K562 (cell line): Measurements from ENCODE around the gene BCAM. TPM values are rescaled to one million over a fixed set of nuclear protein-coding genes. Genes with fewer than 3 reads are reported as not detected.

Experiments
- EP400 ChIP-seq: fragments of 450-650 bp; IDR thresholded peaks from 2 replicates; pipeline ENCODE4 v1.6.1; 2017; ENCODE audit warnings: antibody characterized with exemption, mild to moderate bottlenecking, moderate library complexity
- IRF1 ChIP-seq: sonication (generic); formaldehyde crosslinking; IDR thresholded peaks from 2 replicates; pipeline ENCODE4 v1.8.0; 2022; ENCODE audit warnings: missing genetic modification reagents, mild to moderate bottlenecking, borderline replicate concordance
- JUN ChIP-seq, 2 experiments: sonication (generic) in 1 of 2; formaldehyde crosslinking in 1 of 2; IDR thresholded peaks; 2 replicates each; pipeline versions ENCODE4 v1.6.1 to v1.8.0; 2012 to 2022; ENCODE audit warnings: borderline replicate concordance in 2 of 2, mild to moderate bottlenecking in 2 of 2, improper control_type of control experiment in 1 of 2, low read depth in 1 of 2, low read length in 1 of 2, missing genetic modification reagents in 1 of 2
- SOX6 ChIP-seq: fragments of 450-650 bp; IDR thresholded peaks from 2 replicates; pipeline ENCODE4 v1.6.1; 2014; ENCODE audit warnings: mild to moderate bottlenecking
- STAG1 ChIP-seq: sonication (generic); formaldehyde crosslinking; IDR thresholded peaks from 2 replicates; pipeline ENCODE4 v1.5.0; 2020; ENCODE audit warnings: missing genetic modification reagents, borderline replicate concordance
- ZNF584 ChIP-seq: fragments of 200-800 bp; sonication (Bioruptor generic); IDR thresholded peaks from 2 replicates; pipeline ENCODE4 v1.6.1; 2016; ENCODE audit warnings: low read depth, mild to moderate bottlenecking, missing genetic modification characterization, missing compliant biosample characterization
- polyA plus RNA-seq, 8 experiments: library from polyadenylated mRNA; depleted of rRNA in 4 of 8; stranded (reverse) in 5 of 8; unstranded in 3 of 8; fragments of >200 nt; fragmentation: Nextera tagmentation in 2 of 8; fragmentation: Illumina TruSeq in 1 of 8; extraction: Ambion mirVana in 2 of 8; extraction: Trizol in 1 of 8; gene quantifications; 2 replicates each; pipeline versions ENCODE4 v1.2.1 to v1.2.3, GENCODE V29; 2011 to 2014; ENCODE audit warnings: inconsistent platforms in 1 of 8, missing spikeins in 1 of 8
- total RNA-seq, 7 experiments: library from RNA; depleted of rRNA in 6 of 7; stranded (reverse); fragments of >200 nt in 6 of 7; fragmentation: Illumina TruSeq in 2 of 7; extraction: Trizol in 2 of 7; gene quantifications; 2 replicates each; pipeline versions ENCODE4 v1.2.1 to v1.2.3, GENCODE V29; 2011 to 2021; ENCODE audit warnings: low replicate concordance in 1 of 7
- TF ChIP-seq, protein P1 (sequence below): fragments of 450-650 bp; IDR thresholded peaks from 2 replicates; pipeline ENCODE4 v1.6.1; 2016; ENCODE audit warnings: antibody characterized with exemption

Gene BCAM
- total and polyA plus RNA-seq, 9 of the 15 experiments (the other 6 are each of a cell fraction or from before 2014, with no cell fraction given), result 0.07 to 1.3 (median 0.33) TPM; not detected in 2

GRCh38 chr19:44807652-44808462 is 1.0 kb upstream of the BCAM start (continued):
- TF ChIP-seq EP400 (no peak), JUN (IDR thresholded peaks at IDR 0.05; ENCODE audit: borderline replicate concordance, low read depth, low read length) (no peak), JUN (CRISPR knock-in tag; IDR thresholded peaks at IDR 0.05; ENCODE audit: borderline replicate concordance) (no peak), STAG1 (no peak; the same call in 1 of the 2 replicates), ZNF584 (CRISPR knock-in tag) (no peak), IRF1 (CRISPR knock-in tag) (no peak), SOX6 (no peak)
- TF ChIP-seq, protein P1, sequence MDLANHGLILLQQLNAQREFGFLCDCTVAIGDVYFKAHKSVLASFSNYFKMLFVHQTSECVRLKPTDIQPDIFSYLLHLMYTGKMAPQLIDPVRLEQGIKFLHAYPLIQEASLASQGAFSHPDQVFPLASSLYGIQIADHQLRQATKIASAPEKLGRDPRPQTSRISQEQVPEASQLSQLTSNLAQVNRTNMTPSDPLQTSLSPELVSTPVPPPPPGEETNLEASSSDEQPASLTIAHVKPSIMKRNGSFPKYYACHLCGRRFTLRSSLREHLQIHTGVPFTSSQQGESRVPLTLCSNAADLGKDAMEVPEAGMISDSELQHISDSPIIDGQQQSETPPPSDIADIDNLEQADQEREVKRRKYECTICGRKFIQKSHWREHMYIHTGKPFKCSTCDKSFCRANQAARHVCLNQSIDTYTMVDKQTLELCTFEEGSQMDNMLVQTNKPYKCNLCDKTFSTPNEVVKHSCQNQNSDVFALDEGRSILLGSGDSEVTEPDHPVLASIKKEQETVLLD, result no peak
